Measurements from ENCODE around the gene FTL.

- TF ChIP-seq CTCF (conservative IDR thresholded peaks at IDR 0.05; ENCODE audit: low read length): no peak
- no peak for TF ChIP-seq EZH2phosphoT487 (IDR thresholded peaks at IDR 0.05; ENCODE audit: borderline replicate concordance, low read depth, low read length)
Measured at GRCh38 chr19:49009828-49010227, 44.7 kb downstream of the FTL start.
